Hepatocyte (in vitro differentiated cells): ENCODE data around the gene SPATC1L. TPM values are rescaled to one million over a fixed set of nuclear protein-coding genes. Genes with fewer than 3 reads are reported as not detected.

Experiments used
- DNase-seq: peaks from one replicate; pipeline ENCODE4 v3.0.0-alpha.2; 2016; ENCODE audit warnings: low spot score
- H2AFZ ChIP-seq: fragments of 200-600 bp; sonication (generic); 2 replicates; pipeline ENCODE4 v1.6.0; 2016; ENCODE audit warnings: antibody characterized with exemption, mild to moderate bottlenecking
- H3K27ac ChIP-seq: fragments of 200-600 bp; sonication (generic); 2 replicates; pipeline ENCODE4 v1.5.1; 2016; ENCODE audit warnings: mild to moderate bottlenecking
- H3K27me3 ChIP-seq: fragments of 200-600 bp; sonication (generic); 2 replicates; pipeline ENCODE4 v1.6.1; 2016
- H3K36me3 ChIP-seq: fragments of 200-600 bp; sonication (generic); replicated peaks from 2 replicates; pipeline ENCODE4 v1.5.1; 2016; ENCODE audit warnings: low read depth; ENCODE audit not compliant: insufficient read depth
- H3K4me1 ChIP-seq: fragments of 200-600 bp; sonication (generic); 2 replicates; pipeline ENCODE4 v1.5.1; 2016; ENCODE audit warnings: mild to moderate bottlenecking, moderate library complexity; ENCODE audit not compliant: insufficient read depth
- H3K4me2 ChIP-seq: fragments of 200-600 bp; sonication (generic); 2 replicates; pipeline ENCODE4 v1.6.0; 2016
- H3K4me3 ChIP-seq: fragments of 200-600 bp; sonication (generic); 2 replicates; pipeline ENCODE4 v1.5.1; 2016; ENCODE audit warnings: mild to moderate bottlenecking
- H3K79me2 ChIP-seq: fragments of 200-600 bp; sonication (generic); 2 replicates; pipeline ENCODE4 v1.6.0; 2017; ENCODE audit warnings: mild to moderate bottlenecking
- H3K9me2 ChIP-seq: fragments of 200-600 bp; sonication (generic); replicated peaks from 2 replicates; pipeline ENCODE4 v1.6.0; 2017; ENCODE audit warnings: mild to moderate bottlenecking; ENCODE audit not compliant: insufficient read depth
- H3K9me3 ChIP-seq: fragments of 200-600 bp; sonication (generic); 2 replicates; pipeline ENCODE4 v1.5.1; 2016; ENCODE audit warnings: low read depth, mild to moderate bottlenecking
- H4K20me1 ChIP-seq: fragments of 200-600 bp; sonication (generic); 2 replicates; pipeline ENCODE4 v1.6.0; 2016; ENCODE audit warnings: mild to moderate bottlenecking; ENCODE audit not compliant: insufficient read depth, poor library complexity, severe bottlenecking
- CTCF ChIP-seq: fragments of 200-600 bp; sonication (generic); IDR thresholded peaks from 2 replicates; pipeline ENCODE4 v1.5.1; 2016; ENCODE audit warnings: antibody characterized with exemption, mild to moderate bottlenecking; ENCODE audit not compliant: poor library complexity
- EZH2 ChIP-seq: fragments of 200-600 bp; sonication (generic); IDR thresholded peaks from 2 replicates; pipeline ENCODE4 v1.6.1; 2016; ENCODE audit warnings: antibody characterized with exemption, mild to moderate bottlenecking, borderline replicate concordance
- EZH2phosphoT487 ChIP-seq: fragments of 200-600 bp; sonication (generic); IDR thresholded peaks from one replicate; pipeline ENCODE4 v1.6.1; 2018; ENCODE audit warnings: antibody characterized with exemption, mild to moderate bottlenecking, low read depth, moderate library complexity; ENCODE audit not compliant: unreplicated experiment, severe bottlenecking
- WGBS: methylation state at CpG from one replicate; pipeline ENCODE4 v1.1.6; 2016; ENCODE audit warnings: low lambda C conversion rate; ENCODE audit errors: missing lambda C conversion rate; 5-methylcytosine and 5-hydroxymethylcytosine counted together
- polyA plus RNA-seq: library from polyadenylated mRNA; unstranded; fragments of >200 nt; fragmentation: Nextera tagmentation; extraction: Ambion mirVana; gene quantifications from 2 replicates; pipeline ENCODE4 v1.2.1, GENCODE V29; 2016
- total RNA-seq: library from RNA; depleted of rRNA; stranded (reverse); fragments of >200 nt; gene quantifications from 2 replicates; pipeline ENCODE4 v1.2.3, GENCODE V29; 2014

SPATC1L gene
- total and polyA plus RNA-seq, 2 experiments from 2014 or later, result 10.1 to 24.2 TPM

GRCh38 chr21:46116189-46116775 is 68.0 kb downstream of the SPATC1L start:
- 94% methylated on average over 19 of the region's 20 CpGs for WGBS
- H4K20me1 ChIP-seq, result no peaks in the 10 kb centered on the region
- H3K9me3 ChIP-seq, result no peaks in the 10 kb centered on the region
- no peaks in the 10 kb centered on the region for H3K4me1 ChIP-seq
- no peaks in the 10 kb centered on the region for H3K36me3 ChIP-seq
- no peak overlapping the region for H3K27ac ChIP-seq
- no peak overlapping the region for H3K4me3 ChIP-seq
- no peaks in the 10 kb centered on the region for H3K9me2 ChIP-seq
- H3K27me3 ChIP-seq, result no peaks in the 10 kb centered on the region
- H2AFZ ChIP-seq, result no peak overlapping the region
- H3K4me2 ChIP-seq, result no peak overlapping the region
- no peak for DNase-seq
- H3K79me2 ChIP-seq, result peaks cover 6% of the 10 kb centered on the region
- no peak for TF ChIP-seq CTCF
- no peak for TF ChIP-seq EZH2phosphoT487
- no peak for TF ChIP-seq EZH2

- TF ChIP-seq EZH2 (no peak), CTCF (no peak), EZH2phosphoT487 (no peak)
- Histone ChIP-seq H4K20me1 (peaks cover 2% of the 10 kb centered on the region), H2AFZ (no peak overlapping the region), H3K27me3 (no peaks in the 10 kb centered on the region), H3K9me2 (no peaks in the 10 kb centered on the region), H3K4me1 (no peaks in the 10 kb centered on the region), H3K36me3 (no peaks in the 10 kb centered on the region), H3K27ac (no peak overlapping the region), H3K9me3 (no peaks in the 10 kb centered on the region), H3K4me3 (no peak overlapping the region), H3K4me2 (no peak overlapping the region), H3K79me2 (peaks cover 10% of the 10 kb centered on the region)
- 91% methylated on average over 12 of the region's 17 CpGs for WGBS
- DNase-seq, result no peak
These were observed 68.6 kb downstream of the SPATC1L start for GRCh38 chr21:46115441-46116188.

GRCh38 chr21:46114963-46115362 is 69.3 kb downstream of the SPATC1L start:
- WGBS, result 96% methylated on average over 4 of the region's 4 CpGs
- no peaks in the 10 kb centered on the region for H3K4me1 ChIP-seq
- H3K4me3 ChIP-seq, result no peak overlapping the region
- peaks cover 8% of the 10 kb centered on the region for H4K20me1 ChIP-seq
- H3K79me2 ChIP-seq, result peaks cover 17% of the 10 kb centered on the region
- no peak overlapping the region for H2AFZ ChIP-seq
- no peak overlapping the region for H3K27ac ChIP-seq
- no peaks in the 10 kb centered on the region for H3K9me2 ChIP-seq
- no peak overlapping the region for H3K4me2 ChIP-seq
- H3K27me3 ChIP-seq, result no peaks in the 10 kb centered on the region
- no peaks in the 10 kb centered on the region for H3K36me3 ChIP-seq
- no peak for DNase-seq
- no peaks in the 10 kb centered on the region for H3K9me3 ChIP-seq
- TF ChIP-seq CTCF (no peak), EZH2 (no peak), EZH2phosphoT487 (no peak)
